ENCODE measurements around the gene IFITM2.

DNA sequence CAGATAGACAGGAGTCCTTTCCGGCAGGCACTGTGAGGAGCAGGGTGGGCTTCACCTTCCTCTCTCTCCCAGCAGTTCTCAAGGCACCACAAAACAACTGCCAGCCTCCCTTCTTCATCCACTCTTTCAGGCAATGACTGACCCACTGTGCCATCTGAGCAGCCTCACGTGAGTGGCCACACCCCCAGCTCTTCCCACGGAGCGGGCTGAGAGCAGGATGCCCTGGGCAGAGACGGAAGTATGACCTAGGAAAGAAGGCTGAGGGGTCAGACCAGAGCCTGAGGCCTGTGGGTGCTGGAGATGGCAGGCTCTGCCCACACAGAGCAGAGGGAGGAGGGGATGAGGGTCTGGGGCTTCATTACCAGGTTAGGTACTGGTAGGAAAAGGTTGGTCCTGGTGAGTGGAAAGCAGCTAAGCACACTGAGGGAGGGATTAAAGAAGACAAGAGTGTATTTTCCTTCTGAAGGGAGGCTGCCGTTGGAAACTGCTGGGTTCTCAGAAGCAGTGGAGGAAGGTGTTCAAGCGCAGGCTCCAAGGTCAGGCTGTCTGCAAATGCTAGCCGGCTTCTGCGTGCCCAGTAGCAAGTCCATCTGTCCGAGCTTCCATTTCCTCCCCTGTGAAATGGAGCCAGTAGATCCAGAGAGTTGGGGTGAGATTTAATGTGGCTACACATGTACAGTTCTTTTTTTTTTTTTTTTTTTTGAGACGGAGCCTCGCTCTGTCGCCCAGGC, 24.8 kb upstream of the IFITM2 start:
- TF ChIP-seq, protein P1, sequence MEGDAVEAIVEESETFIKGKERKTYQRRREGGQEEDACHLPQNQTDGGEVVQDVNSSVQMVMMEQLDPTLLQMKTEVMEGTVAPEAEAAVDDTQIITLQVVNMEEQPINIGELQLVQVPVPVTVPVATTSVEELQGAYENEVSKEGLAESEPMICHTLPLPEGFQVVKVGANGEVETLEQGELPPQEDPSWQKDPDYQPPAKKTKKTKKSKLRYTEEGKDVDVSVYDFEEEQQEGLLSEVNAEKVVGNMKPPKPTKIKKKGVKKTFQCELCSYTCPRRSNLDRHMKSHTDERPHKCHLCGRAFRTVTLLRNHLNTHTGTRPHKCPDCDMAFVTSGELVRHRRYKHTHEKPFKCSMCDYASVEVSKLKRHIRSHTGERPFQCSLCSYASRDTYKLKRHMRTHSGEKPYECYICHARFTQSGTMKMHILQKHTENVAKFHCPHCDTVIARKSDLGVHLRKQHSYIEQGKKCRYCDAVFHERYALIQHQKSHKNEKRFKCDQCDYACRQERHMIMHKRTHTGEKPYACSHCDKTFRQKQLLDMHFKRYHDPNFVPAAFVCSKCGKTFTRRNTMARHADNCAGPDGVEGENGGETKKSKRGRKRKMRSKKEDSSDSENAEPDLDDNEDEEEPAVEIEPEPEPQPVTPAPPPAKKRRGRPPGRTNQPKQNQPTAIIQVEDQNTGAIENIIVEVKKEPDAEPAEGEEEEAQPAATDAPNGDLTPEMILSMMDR (tag by site-specific recombination; IDR thresholded peaks at IDR 0.05) = no peak
- TF ChIP-seq ZNF223 (tag by site-specific recombination; IDR thresholded peaks at IDR 0.05) = no peak
- TF ChIP-seq, protein P2, sequence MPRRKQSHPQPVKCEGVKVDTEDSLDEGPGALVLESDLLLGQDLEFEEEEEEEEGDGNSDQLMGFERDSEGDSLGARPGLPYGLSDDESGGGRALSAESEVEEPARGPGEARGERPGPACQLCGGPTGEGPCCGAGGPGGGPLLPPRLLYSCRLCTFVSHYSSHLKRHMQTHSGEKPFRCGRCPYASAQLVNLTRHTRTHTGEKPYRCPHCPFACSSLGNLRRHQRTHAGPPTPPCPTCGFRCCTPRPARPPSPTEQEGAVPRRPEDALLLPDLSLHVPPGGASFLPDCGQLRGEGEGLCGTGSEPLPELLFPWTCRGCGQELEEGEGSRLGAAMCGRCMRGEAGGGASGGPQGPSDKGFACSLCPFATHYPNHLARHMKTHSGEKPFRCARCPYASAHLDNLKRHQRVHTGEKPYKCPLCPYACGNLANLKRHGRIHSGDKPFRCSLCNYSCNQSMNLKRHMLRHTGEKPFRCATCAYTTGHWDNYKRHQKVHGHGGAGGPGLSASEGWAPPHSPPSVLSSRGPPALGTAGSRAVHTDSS (tag by site-specific recombination; IDR thresholded peaks at IDR 0.05) = no peak
- no peak for TF ChIP-seq ZNF114 (tag by site-specific recombination; IDR thresholded peaks at IDR 0.05)
- TF ChIP-seq SP7 (tag by site-specific recombination; IDR thresholded peaks at IDR 0.05) = no peak
